ENCODE measurements around the gene HSPA4.

HSPA4 gene

DNA sequence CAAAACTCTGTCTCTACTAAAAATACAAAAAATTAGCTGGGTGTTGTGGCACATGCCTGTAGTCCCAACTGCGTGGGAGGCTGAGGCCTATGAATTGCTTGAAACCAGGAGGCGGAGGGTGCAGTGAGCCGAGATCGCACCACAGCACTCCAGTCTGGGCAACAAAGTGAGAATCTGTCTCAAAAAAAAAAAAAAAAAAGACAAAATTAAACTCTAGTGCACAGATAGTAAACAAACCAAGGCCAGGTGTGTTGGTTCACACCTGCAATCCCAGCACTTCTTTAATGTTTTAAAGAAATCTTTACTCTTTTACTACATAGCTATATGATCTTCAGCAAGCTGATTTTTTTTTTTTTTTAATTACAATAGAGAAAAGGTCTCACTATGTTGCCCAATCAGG is 33.8 kb upstream of the HSPA4 start:
- TF ChIP-seq EGR1 (IDR thresholded peaks at IDR 0.05) (no peak), TEAD4 (IDR thresholded peaks at IDR 0.05) (no peak), CEBPB (IDR thresholded peaks at IDR 0.05) (no peak), EP300 (IDR thresholded peaks at IDR 0.05; ENCODE audit: borderline replicate concordance) (no peak), ZBTB7A (IDR thresholded peaks at IDR 0.05; ENCODE audit: low read depth) (no peak), NFIC (IDR thresholded peaks at IDR 0.05) (no peak), YY1 (IDR thresholded peaks at IDR 0.05; ENCODE audit: low read depth) (no peak)

DNA sequence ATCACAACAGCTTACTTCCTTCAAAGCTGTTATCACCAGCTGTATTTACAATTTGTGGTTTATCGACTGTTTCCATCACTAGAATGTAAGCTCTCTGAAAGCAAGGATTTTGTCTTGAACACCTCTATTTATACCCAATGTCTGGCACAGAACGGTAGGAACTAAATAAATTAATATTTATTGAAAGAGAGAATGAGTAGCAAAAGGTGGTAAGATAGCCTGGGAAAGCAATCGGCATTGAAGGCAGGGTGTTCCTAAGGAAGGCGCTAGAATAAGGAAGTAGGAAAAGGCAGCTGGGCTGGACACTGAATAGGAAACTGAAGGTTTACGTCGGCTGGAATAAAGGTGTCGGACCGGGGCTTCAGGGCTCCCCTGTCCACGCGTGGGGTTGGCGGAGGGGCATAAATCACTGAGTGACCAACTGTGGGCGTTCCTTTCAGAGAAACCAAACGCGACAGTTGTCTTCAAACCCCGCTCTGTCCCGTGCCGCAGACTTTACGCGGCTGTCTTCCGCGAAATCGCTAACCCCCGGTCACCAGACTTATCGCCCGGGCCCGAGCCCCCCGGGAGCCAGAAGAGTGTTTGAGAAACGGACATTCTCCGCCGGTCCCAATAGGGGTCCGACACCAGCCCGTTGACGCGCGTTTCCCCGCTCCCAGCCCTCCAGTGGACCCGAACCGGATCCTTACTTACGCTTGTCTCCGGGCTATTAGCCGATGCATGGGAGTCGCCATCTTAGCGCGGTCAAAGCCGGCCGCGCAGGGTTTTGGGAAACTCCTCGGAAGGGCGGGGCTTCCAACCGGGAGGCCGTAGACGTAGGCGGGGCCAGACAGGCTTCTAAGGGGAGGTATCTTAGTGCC is 25.8 kb upstream of the HSPA4 start, which contains the start of gene ZCCHC10:
TSS of gene ZCCHC10 (minus strand) at position 746 of the 860 bp plus-strand sequence. CDS start at position 734, 12 bp downstream.
- TF ChIP-seq, protein P1, sequence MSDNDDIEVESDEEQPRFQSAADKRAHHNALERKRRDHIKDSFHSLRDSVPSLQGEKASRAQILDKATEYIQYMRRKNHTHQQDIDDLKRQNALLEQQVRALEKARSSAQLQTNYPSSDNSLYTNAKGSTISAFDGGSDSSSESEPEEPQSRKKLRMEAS (IDR thresholded peaks at IDR 0.05): 0 out of 2 replicates have a peak, but pooled peaks have one; percentile 40
- TF ChIP-seq ZBTB7A (IDR thresholded peaks at IDR 0.05; ENCODE audit: low read depth): 0 out of 2 replicates have a peak, but pooled peaks have one; percentile 30
- TF ChIP-seq CEBPB (IDR thresholded peaks at IDR 0.05): no peak
- no peak for TF ChIP-seq EGR1 (IDR thresholded peaks at IDR 0.05)
- TF ChIP-seq, protein P2, sequence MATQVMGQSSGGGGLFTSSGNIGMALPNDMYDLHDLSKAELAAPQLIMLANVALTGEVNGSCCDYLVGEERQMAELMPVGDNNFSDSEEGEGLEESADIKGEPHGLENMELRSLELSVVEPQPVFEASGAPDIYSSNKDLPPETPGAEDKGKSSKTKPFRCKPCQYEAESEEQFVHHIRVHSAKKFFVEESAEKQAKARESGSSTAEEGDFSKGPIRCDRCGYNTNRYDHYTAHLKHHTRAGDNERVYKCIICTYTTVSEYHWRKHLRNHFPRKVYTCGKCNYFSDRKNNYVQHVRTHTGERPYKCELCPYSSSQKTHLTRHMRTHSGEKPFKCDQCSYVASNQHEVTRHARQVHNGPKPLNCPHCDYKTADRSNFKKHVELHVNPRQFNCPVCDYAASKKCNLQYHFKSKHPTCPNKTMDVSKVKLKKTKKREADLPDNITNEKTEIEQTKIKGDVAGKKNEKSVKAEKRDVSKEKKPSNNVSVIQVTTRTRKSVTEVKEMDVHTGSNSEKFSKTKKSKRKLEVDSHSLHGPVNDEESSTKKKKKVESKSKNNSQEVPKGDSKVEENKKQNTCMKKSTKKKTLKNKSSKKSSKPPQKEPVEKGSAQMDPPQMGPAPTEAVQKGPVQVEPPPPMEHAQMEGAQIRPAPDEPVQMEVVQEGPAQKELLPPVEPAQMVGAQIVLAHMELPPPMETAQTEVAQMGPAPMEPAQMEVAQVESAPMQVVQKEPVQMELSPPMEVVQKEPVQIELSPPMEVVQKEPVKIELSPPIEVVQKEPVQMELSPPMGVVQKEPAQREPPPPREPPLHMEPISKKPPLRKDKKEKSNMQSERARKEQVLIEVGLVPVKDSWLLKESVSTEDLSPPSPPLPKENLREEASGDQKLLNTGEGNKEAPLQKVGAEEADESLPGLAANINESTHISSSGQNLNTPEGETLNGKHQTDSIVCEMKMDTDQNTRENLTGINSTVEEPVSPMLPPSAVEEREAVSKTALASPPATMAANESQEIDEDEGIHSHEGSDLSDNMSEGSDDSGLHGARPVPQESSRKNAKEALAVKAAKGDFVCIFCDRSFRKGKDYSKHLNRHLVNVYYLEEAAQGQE (IDR thresholded peaks at IDR 0.05; ENCODE audit: low read depth): no peak
- no peak for TF ChIP-seq FOXM1 (IDR thresholded peaks at IDR 0.05; ENCODE audit: borderline replicate concordance, low read depth)
- TF ChIP-seq EP300 (IDR thresholded peaks at IDR 0.05; ENCODE audit: borderline replicate concordance): no peak
- TF ChIP-seq YY1 (IDR thresholded peaks at IDR 0.05; ENCODE audit: low read depth): peak; percentile 95
- TF ChIP-seq CREB1 (IDR thresholded peaks at IDR 0.05; ENCODE audit: low read depth): no peak
- no peak for TF ChIP-seq RAD21 (IDR thresholded peaks at IDR 0.05; ENCODE audit: low read depth)
- TF ChIP-seq TAF1 (IDR thresholded peaks at IDR 0.05; ENCODE audit: low read depth): peak; percentile 93
- 0 out of 2 replicates have a peak, but pooled peaks have one; percentile 16 for TF ChIP-seq TCF12 (IDR thresholded peaks at IDR 0.05; ENCODE audit: low read depth)
- no peak for TF ChIP-seq TEAD4 (IDR thresholded peaks at IDR 0.05)
- TF ChIP-seq, protein P3, sequence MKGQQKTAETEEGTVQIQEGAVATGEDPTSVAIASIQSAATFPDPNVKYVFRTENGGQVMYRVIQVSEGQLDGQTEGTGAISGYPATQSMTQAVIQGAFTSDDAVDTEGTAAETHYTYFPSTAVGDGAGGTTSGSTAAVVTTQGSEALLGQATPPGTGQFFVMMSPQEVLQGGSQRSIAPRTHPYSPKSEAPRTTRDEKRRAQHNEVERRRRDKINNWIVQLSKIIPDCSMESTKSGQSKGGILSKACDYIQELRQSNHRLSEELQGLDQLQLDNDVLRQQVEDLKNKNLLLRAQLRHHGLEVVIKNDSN (IDR thresholded peaks at IDR 0.05): 0 out of 2 replicates have a peak, but pooled peaks have one; percentile 12
- TF ChIP-seq NFIC (IDR thresholded peaks at IDR 0.05): no peak

DNA sequence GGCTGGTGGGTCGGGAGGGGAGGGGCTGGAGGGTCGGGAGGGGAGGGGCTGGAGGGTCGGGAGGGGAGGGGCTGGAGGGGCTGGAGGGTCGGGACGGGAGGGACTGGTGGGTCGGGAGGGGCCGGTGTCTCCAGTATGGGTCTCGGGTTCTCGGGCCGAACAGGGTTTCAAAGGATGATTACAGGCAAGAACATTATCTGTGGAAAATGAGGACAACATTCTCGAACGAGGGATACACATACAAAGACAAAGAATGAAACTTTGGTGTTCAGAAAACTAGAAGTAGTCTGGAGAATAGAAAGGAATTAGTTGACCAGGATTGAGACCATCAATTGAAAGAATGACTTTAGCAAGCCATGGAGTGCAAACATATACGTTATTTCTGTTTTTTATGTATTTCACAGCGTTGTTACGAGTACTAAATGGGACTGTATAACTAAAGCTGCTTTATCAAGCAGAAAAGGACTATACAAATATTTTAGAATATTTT is 25.1 kb upstream of the HSPA4 start:
- no peak for TF ChIP-seq EP300 (IDR thresholded peaks at IDR 0.05; ENCODE audit: borderline replicate concordance)
- no peak for TF ChIP-seq NFIC (IDR thresholded peaks at IDR 0.05)
- TF ChIP-seq, protein P1 (IDR thresholded peaks at IDR 0.05): no peak
- TF ChIP-seq TAF1 (IDR thresholded peaks at IDR 0.05; ENCODE audit: low read depth): no peak

DNA sequence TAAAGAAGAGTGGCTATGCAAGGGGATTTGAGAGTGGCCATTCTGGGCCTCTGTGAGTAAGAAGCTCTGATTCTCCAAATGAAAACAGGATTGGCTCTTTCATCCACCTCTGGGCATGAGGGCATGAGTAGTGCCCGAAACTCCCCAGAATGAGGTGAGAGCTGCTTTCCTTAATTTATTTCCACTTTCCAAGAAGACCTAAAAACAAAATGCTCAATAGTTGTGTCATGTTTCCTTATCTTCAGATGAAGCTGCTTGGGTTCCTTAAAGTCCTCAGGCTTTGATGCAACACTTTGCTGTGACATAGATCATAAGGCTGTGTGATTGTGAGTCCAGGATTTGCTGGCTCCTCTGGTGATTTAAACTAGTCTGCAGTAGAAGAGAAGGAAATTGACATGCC is 22.4 kb upstream of the HSPA4 start:
- no peak for TF ChIP-seq RAD21 (IDR thresholded peaks at IDR 0.05; ENCODE audit: low read depth)
- TF ChIP-seq, protein P3 (IDR thresholded peaks at IDR 0.05): no peak
- no peak for TF ChIP-seq ZBTB7A (IDR thresholded peaks at IDR 0.05; ENCODE audit: low read depth)
- TF ChIP-seq TAF1 (IDR thresholded peaks at IDR 0.05; ENCODE audit: low read depth): no peak
- no peak for TF ChIP-seq CREB1 (IDR thresholded peaks at IDR 0.05; ENCODE audit: low read depth)
- no peak for TF ChIP-seq TCF12 (IDR thresholded peaks at IDR 0.05; ENCODE audit: low read depth)
- TF ChIP-seq, protein P2 (IDR thresholded peaks at IDR 0.05; ENCODE audit: low read depth): no peak
- TF ChIP-seq FOXM1 (IDR thresholded peaks at IDR 0.05; ENCODE audit: borderline replicate concordance, low read depth): no peak
- TF ChIP-seq EP300 (IDR thresholded peaks at IDR 0.05; ENCODE audit: borderline replicate concordance): no peak
- no peak for TF ChIP-seq TEAD4 (IDR thresholded peaks at IDR 0.05)
- no peak for TF ChIP-seq EGR1 (IDR thresholded peaks at IDR 0.05)
- no peak for TF ChIP-seq NFIC (IDR thresholded peaks at IDR 0.05)
- TF ChIP-seq YY1 (IDR thresholded peaks at IDR 0.05; ENCODE audit: low read depth): no peak

DNA sequence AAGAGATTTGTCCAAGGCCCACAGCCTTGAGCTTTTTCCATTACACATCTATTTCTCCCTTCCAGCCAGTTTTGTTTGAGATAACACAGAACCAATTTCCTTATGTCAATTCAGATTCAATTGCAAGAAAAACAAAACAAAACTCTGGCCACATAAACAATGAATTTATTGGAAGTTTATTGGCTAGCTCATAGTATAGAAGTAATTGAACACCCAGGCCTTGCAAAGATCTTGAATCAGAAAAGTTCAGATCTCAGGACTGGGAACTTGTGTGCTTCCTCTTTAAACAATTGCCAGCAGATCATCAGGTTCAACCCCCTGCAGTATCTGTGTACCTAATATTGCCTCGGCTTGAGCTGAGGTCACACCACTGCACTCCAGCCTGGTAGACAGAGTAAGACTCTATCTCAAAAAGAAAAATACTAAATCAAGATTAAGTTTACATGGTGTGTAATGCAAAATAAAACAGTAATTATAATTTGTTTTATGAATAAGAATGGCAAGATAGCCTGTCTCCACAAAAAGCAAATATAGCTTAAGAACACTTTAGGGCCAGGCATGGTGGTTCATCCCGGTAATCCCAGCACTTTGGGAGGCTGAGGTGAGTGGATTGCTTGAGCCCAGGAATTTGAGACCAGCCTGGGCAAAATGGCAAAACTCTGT is 21.3 kb upstream of the HSPA4 start:
- no peak for TF ChIP-seq RAD21 (IDR thresholded peaks at IDR 0.05; ENCODE audit: low read depth)
- TF ChIP-seq CREB1 (IDR thresholded peaks at IDR 0.05; ENCODE audit: low read depth): no peak
- TF ChIP-seq, protein P2 (IDR thresholded peaks at IDR 0.05; ENCODE audit: low read depth): no peak
- TF ChIP-seq, protein P1 (IDR thresholded peaks at IDR 0.05): no peak
- TF ChIP-seq NFIC (IDR thresholded peaks at IDR 0.05): no peak
- no peak for TF ChIP-seq EP300 (IDR thresholded peaks at IDR 0.05; ENCODE audit: borderline replicate concordance)
- no peak for TF ChIP-seq TEAD4 (IDR thresholded peaks at IDR 0.05)
- TF ChIP-seq, protein P3 (IDR thresholded peaks at IDR 0.05): no peak
- TF ChIP-seq TCF12 (IDR thresholded peaks at IDR 0.05; ENCODE audit: low read depth): no peak
- TF ChIP-seq TAF1 (IDR thresholded peaks at IDR 0.05; ENCODE audit: low read depth): no peak
- TF ChIP-seq CEBPB (IDR thresholded peaks at IDR 0.05): no peak
- no peak for TF ChIP-seq ZBTB7A (IDR thresholded peaks at IDR 0.05; ENCODE audit: low read depth)
- no peak for TF ChIP-seq EGR1 (IDR thresholded peaks at IDR 0.05)
- TF ChIP-seq YY1 (IDR thresholded peaks at IDR 0.05; ENCODE audit: low read depth): no peak
- TF ChIP-seq FOXM1 (IDR thresholded peaks at IDR 0.05; ENCODE audit: borderline replicate concordance, low read depth): no peak
